ENCODE data around the gene SNX6. TPM values are rescaled to one million over a fixed set of nuclear protein-coding genes. Genes with fewer than 3 reads are reported as not detected.

SNX6 gene
- total RNA-seq, 1 donor from 2014 or later = 82.4 TPM

- no peak for TF ChIP-seq CTCF (IDR thresholded peaks at IDR 0.05; ENCODE audit: unreplicated experiment)
- no peaks in the 10 kb centered on the region for H3K27me3 Mint-ChIP-seq (ENCODE audit: unreplicated experiment)
These were observed 36.1 kb downstream of the SNX6 start for GRCh38 chr14:34593740-34594375.

GRCh38 chr14:34592623-34593022 lies 37.3 kb downstream of the SNX6 start:
- Mint-ChIP-seq H3K4me3 (ENCODE audit: unreplicated experiment) (no peak overlapping the region), H3K27ac (ENCODE audit: unreplicated experiment) (no peak overlapping the region), H3K36me3 (ENCODE audit: low read depth, unreplicated experiment) (peaks cover 38% of the 10 kb centered on the region), H3K9me3 (ENCODE audit: unreplicated experiment) (no peaks in the 10 kb centered on the region), H3K27me3 (ENCODE audit: unreplicated experiment) (no peaks in the 10 kb centered on the region), H3K4me1 (ENCODE audit: unreplicated experiment) (no peaks in the 10 kb centered on the region)
- TF ChIP-seq CTCF (IDR thresholded peaks at IDR 0.05; ENCODE audit: unreplicated experiment) = no peak
- DNase-seq (ENCODE audit: low spot score) = no peak

More at GRCh38 chr14:34593740-34594375, 36.1 kb downstream of the SNX6 start:
- H3K4me3 Mint-ChIP-seq (ENCODE audit: unreplicated experiment) = no peak overlapping the region
- no peaks in the 10 kb centered on the region for H3K9me3 Mint-ChIP-seq (ENCODE audit: unreplicated experiment)
- H3K36me3 Mint-ChIP-seq (ENCODE audit: low read depth, unreplicated experiment) = peaks cover 38% of the 10 kb centered on the region
- no peak overlapping the region for H3K27ac Mint-ChIP-seq (ENCODE audit: unreplicated experiment)
- no peak for DNase-seq (ENCODE audit: low spot score)
- no peaks in the 10 kb centered on the region for H3K4me1 Mint-ChIP-seq (ENCODE audit: unreplicated experiment)

GRCh38 chr14:34583525-34583924 lies 46.4 kb downstream of the SNX6 start:
- Mint-ChIP-seq H3K27ac (ENCODE audit: unreplicated experiment) (no peak overlapping the region), H3K4me3 (ENCODE audit: unreplicated experiment) (no peak overlapping the region), H3K27me3 (ENCODE audit: unreplicated experiment) (no peaks in the 10 kb centered on the region), H3K9me3 (ENCODE audit: unreplicated experiment) (no peaks in the 10 kb centered on the region), H3K4me1 (ENCODE audit: unreplicated experiment) (no peaks in the 10 kb centered on the region), H3K36me3 (ENCODE audit: low read depth, unreplicated experiment) (peaks cover 16% of the 10 kb centered on the region)
- no peak for TF ChIP-seq CTCF (IDR thresholded peaks at IDR 0.05; ENCODE audit: unreplicated experiment)
- no peak for DNase-seq (ENCODE audit: low spot score)

GRCh38 chr14:34582117-34582680 lies 47.7 kb downstream of the SNX6 start:
- no peak for TF ChIP-seq CTCF (IDR thresholded peaks at IDR 0.05; ENCODE audit: unreplicated experiment)
- Mint-ChIP-seq H3K4me3 (ENCODE audit: unreplicated experiment) (no peak overlapping the region), H3K9me3 (ENCODE audit: unreplicated experiment) (no peaks in the 10 kb centered on the region), H3K36me3 (ENCODE audit: low read depth, unreplicated experiment) (peaks cover 13% of the 10 kb centered on the region), H3K27me3 (ENCODE audit: unreplicated experiment) (no peaks in the 10 kb centered on the region), H3K4me1 (ENCODE audit: unreplicated experiment) (no peaks in the 10 kb centered on the region), H3K27ac (ENCODE audit: unreplicated experiment) (no peak overlapping the region)
- no peak for DNase-seq (ENCODE audit: low spot score)

- Mint-ChIP-seq H3K4me1 (ENCODE audit: unreplicated experiment) (no peaks in the 10 kb centered on the region), H3K9me3 (ENCODE audit: unreplicated experiment) (no peaks in the 10 kb centered on the region), H3K36me3 (ENCODE audit: low read depth, unreplicated experiment) (peaks cover 19% of the 10 kb centered on the region), H3K4me3 (ENCODE audit: unreplicated experiment) (no peak overlapping the region), H3K27ac (ENCODE audit: unreplicated experiment) (no peak overlapping the region), H3K27me3 (ENCODE audit: unreplicated experiment) (no peaks in the 10 kb centered on the region)
- TF ChIP-seq CTCF (IDR thresholded peaks at IDR 0.05; ENCODE audit: unreplicated experiment) = no peak
- DNase-seq (ENCODE audit: low spot score) = no peak
These were observed 49.6 kb downstream of the SNX6 start for GRCh38 chr14:34580381-34580780.

Data from endothelial cell (in vitro differentiated cells).